OCI-LY3 (cell line): Measurements from ENCODE around the gene SMG1.
"Not testable (repeated sequence)": the region's sequence is repeated elsewhere in the genome, so short reads cannot be mapped to it uniquely, and the experiment has no call there.

Experiments used
- H2AFZ ChIP-seq: fragments of 200-600, 300-600 bp; shearing (Covaris generic); 2 replicates; pipeline ENCODE4 v1.6.0; 2014; ENCODE audit warnings: antibody characterized with exemption, low read depth, low read length
- H3K27ac ChIP-seq: fragments of 200-600, 300-600 bp; sonication (generic); 2 replicates; pipeline ENCODE4 v1.5.1; 2014; ENCODE audit warnings: mild to moderate bottlenecking, low read length, moderate library complexity, mixed read lengths
- H3K27me3 ChIP-seq: fragments of 200-600, 300-600 bp; sonication (generic); 2 replicates; pipeline ENCODE4 v1.6.1; 2014; ENCODE audit warnings: low read depth, low read length, mixed read lengths
- H3K36me3 ChIP-seq: fragments of 200-600, 300-600 bp; sonication (generic); replicated peaks from 2 replicates; pipeline ENCODE3; 2014; ENCODE audit warnings: low read depth, low read length, mixed read lengths
- H3K4me1 ChIP-seq: fragments of 300-600, 200-600 bp; sonication (generic); 2 replicates; pipeline ENCODE4 v1.6.1; 2014; ENCODE audit warnings: low read length, mixed read lengths
- H3K4me2 ChIP-seq: fragments of 200-600, 300-600 bp; sonication (generic); 2 replicates; pipeline ENCODE4 v1.6.1; 2014; ENCODE audit warnings: low read length, mixed read lengths
- H3K4me3 ChIP-seq: fragments of 300-600, 200-600 bp; sonication (generic); 2 replicates; pipeline ENCODE4 v1.5.1; 2014; ENCODE audit warnings: antibody characterized with exemption, mild to moderate bottlenecking, low read length, moderate library complexity
- H3K79me2 ChIP-seq: fragments of 300-600, 200-600 bp; shearing (Covaris generic); 2 replicates; pipeline ENCODE4 v1.6.1; 2014; ENCODE audit warnings: mild to moderate bottlenecking, low read length, mixed read lengths
- H3K9ac ChIP-seq: fragments of 300-600, 200-600 bp; shearing (Covaris generic); 2 replicates; pipeline ENCODE4 v1.6.0; 2014; ENCODE audit warnings: mild to moderate bottlenecking, low read length, moderate library complexity
- H3K9me3 ChIP-seq: fragments of 200-600, 300-600 bp; shearing (Covaris generic); 2 replicates; pipeline ENCODE4 v1.6.1; 2014; ENCODE audit warnings: low read length, mixed read lengths; ENCODE audit not compliant: insufficient read depth
- H4K20me1 ChIP-seq: fragments of 200-600, 300-600 bp; sonication (generic); 2 replicates; pipeline ENCODE4 v1.6.1; 2016; ENCODE audit warnings: low read length, mixed read lengths; ENCODE audit not compliant: insufficient read depth
- EZH2phosphoT487 ChIP-seq: fragments of 200-600 bp; shearing (Covaris generic); IDR thresholded peaks from 2 replicates; pipeline ENCODE4 v1.6.1; 2018; ENCODE audit warnings: antibody characterized with exemption, mixed run types, low read depth
- TF ChIP-seq, protein P1 (sequence below): fragments of 200-600, 300-600 bp; sonication (generic); IDR thresholded peaks from 2 replicates; pipeline ENCODE4 v1.5.1; 2014; ENCODE audit warnings: antibody characterized with exemption, low read length, low read depth

Gene SMG1

DNA sequence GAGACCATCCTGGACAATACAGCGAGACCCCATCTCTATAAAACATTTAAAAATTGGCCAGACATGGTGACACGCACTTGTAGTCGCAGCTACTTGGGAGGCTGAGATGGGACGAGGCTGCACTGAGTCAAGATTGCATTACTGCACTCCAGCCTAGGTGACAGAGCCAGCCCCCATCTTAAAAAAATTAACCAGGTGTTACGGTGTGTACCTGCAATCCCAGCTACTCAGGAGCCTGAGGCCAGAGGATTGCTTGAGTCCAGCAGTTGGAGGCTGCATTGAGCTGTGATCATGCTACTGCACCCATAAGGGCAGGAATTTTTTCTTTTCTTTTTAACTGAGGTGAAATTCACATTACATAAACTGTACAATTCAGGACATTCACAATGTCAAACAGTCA lies 40.6 kb upstream of the SMG1 start:
- Histone ChIP-seq H4K20me1 (no peaks in the 10 kb centered on the region), H3K27me3 (peaks cover 8% of the 10 kb centered on the region; the same call in 1 of the 2 replicates), H3K36me3 (no peaks in the 10 kb centered on the region), H2AFZ (no peak overlapping the region), H3K4me3 (no peak overlapping the region), H3K4me1 (peaks cover 5% of the 10 kb centered on the region; the same call in 1 of the 2 replicates), H3K79me2 (no peaks in the 10 kb centered on the region), H3K4me2 (no peak overlapping the region), H3K9ac (no peak overlapping the region), H3K9me3 (no peaks in the 10 kb centered on the region), H3K27ac (no peak overlapping the region)
- no peak for TF ChIP-seq EZH2phosphoT487
- TF ChIP-seq, protein P1, sequence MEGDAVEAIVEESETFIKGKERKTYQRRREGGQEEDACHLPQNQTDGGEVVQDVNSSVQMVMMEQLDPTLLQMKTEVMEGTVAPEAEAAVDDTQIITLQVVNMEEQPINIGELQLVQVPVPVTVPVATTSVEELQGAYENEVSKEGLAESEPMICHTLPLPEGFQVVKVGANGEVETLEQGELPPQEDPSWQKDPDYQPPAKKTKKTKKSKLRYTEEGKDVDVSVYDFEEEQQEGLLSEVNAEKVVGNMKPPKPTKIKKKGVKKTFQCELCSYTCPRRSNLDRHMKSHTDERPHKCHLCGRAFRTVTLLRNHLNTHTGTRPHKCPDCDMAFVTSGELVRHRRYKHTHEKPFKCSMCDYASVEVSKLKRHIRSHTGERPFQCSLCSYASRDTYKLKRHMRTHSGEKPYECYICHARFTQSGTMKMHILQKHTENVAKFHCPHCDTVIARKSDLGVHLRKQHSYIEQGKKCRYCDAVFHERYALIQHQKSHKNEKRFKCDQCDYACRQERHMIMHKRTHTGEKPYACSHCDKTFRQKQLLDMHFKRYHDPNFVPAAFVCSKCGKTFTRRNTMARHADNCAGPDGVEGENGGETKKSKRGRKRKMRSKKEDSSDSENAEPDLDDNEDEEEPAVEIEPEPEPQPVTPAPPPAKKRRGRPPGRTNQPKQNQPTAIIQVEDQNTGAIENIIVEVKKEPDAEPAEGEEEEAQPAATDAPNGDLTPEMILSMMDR = no peak

DNA sequence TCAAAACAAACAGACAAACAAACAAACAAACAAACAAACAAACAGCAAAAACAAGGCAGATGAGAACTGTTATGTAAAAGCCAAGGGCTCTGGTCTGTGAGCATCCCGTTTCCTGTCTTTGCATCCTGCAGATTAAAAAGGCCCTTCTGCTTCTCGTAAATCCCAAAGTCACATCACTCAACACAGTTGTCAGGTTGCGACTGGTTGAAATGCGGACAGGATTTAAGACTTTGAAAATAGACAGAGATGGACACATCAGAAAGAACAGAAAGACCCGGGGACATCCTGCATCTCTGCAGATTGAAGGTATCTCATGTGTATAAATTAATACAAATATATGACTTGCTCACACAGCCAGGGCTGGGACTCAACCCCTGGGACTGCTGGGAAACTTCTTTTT lies 39.3 kb upstream of the SMG1 start:
- H3K9me3 ChIP-seq = no peaks in the 10 kb centered on the region
- H3K27me3 ChIP-seq = 0 out of 2 replicates have a peak, but pooled peaks cover 3% of the 10 kb centered on the region
- H3K4me2 ChIP-seq = no peak overlapping the region
- no peak overlapping the region for H3K4me3 ChIP-seq
- H4K20me1 ChIP-seq = no peaks in the 10 kb centered on the region
- H3K79me2 ChIP-seq = no peaks in the 10 kb centered on the region
- H3K27ac ChIP-seq = no peak overlapping the region
- no peak overlapping the region for H2AFZ ChIP-seq
- no peak overlapping the region for H3K9ac ChIP-seq
- H3K4me1 ChIP-seq = peaks cover 5% of the 10 kb centered on the region; the same call in 1 of the 2 replicates
- no peaks in the 10 kb centered on the region for H3K36me3 ChIP-seq
- TF ChIP-seq, protein P1 = no peak
- TF ChIP-seq EZH2phosphoT487 = no peak

DNA sequence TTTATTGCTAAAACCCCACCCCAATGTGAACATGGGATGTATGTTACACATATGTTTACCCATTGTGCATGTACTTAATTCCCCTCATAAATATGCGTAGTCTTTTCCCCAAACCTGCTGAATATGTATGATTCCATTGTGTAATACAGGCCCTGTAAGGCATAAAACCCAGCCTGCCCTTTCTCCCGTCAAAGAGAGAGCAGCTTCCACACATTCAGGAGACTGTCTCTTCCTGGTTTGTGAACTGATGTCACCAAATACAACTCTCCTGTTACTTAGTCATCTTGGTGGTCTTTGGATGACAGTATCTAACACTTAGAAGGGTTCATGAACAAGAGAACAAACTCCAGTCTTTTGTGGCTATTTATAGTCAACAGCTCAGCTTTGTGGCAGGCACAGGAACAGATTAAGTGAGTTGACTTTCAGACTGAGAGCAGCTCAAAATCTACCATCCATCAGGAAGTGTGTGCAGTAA lies 32.9 kb upstream of the SMG1 start:
- Histone ChIP-seq H3K36me3 (no peaks in the 10 kb centered on the region), H3K9me3 (no peaks in the 10 kb centered on the region), H3K4me1 (peaks cover 4% of the 10 kb centered on the region; the same call in 1 of the 2 replicates), H3K27me3 (no peaks in the 10 kb centered on the region; the same call in 1 of the 2 replicates), H3K4me2 (no peak overlapping the region), H3K79me2 (no peaks in the 10 kb centered on the region), H3K4me3 (no peak overlapping the region), H4K20me1 (no peaks in the 10 kb centered on the region), H2AFZ (no peak overlapping the region), H3K9ac (no peak overlapping the region), H3K27ac (no peak overlapping the region)
- TF ChIP-seq, protein P1 = no peak
- TF ChIP-seq EZH2phosphoT487 = no peak

DNA sequence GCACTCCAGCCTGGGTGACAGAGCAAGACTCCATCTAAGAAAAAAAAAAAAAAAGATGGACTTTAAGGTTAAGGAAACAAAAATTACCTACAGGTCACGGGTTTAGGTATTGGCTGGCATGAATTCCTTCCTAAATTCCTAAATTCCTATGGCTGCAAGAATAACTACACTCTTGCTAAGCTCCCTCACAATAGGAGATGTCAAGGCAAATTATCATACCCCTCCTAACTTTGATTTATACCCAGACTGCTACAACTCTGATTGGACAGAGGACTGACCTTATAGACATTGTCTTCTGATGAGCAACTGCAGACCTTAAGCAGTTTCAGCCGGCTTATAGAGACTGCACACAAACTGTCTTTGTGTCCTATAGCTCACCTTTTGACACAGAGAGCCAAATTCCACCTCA lies 32.4 kb upstream of the SMG1 start:
- no peak for TF ChIP-seq EZH2phosphoT487
- TF ChIP-seq, protein P1 = no peak
- H3K79me2 ChIP-seq = no peaks in the 10 kb centered on the region
- H3K4me1 ChIP-seq = peaks cover 4% of the 10 kb centered on the region; the same call in 1 of the 2 replicates
- H4K20me1 ChIP-seq = no peaks in the 10 kb centered on the region
- no peaks in the 10 kb centered on the region for H3K9me3 ChIP-seq
- no peaks in the 10 kb centered on the region for H3K36me3 ChIP-seq
- no peak overlapping the region for H3K27ac ChIP-seq
- H3K9ac ChIP-seq = no peak overlapping the region
- H3K4me2 ChIP-seq = no peak overlapping the region
- H3K4me3 ChIP-seq = no peak overlapping the region
- no peaks in the 10 kb centered on the region; the same call in 1 of the 2 replicates for H3K27me3 ChIP-seq
- no peak overlapping the region for H2AFZ ChIP-seq

- not testable (repeated sequence) for H3K4me3 ChIP-seq, H3K36me3 ChIP-seq, H2AFZ ChIP-seq, H3K9me3 ChIP-seq, H3K4me1 ChIP-seq, H4K20me1 ChIP-seq, H3K27me3 ChIP-seq, H3K79me2 ChIP-seq, H3K9ac ChIP-seq, H3K27ac ChIP-seq
- H3K4me2 ChIP-seq = peak overlapping the region; percentile 37; the same call in 1 of the 2 replicates
Measured at GRCh38 chr16:18956658-18957241, 30.5 kb upstream of the SMG1 start.

DNA sequence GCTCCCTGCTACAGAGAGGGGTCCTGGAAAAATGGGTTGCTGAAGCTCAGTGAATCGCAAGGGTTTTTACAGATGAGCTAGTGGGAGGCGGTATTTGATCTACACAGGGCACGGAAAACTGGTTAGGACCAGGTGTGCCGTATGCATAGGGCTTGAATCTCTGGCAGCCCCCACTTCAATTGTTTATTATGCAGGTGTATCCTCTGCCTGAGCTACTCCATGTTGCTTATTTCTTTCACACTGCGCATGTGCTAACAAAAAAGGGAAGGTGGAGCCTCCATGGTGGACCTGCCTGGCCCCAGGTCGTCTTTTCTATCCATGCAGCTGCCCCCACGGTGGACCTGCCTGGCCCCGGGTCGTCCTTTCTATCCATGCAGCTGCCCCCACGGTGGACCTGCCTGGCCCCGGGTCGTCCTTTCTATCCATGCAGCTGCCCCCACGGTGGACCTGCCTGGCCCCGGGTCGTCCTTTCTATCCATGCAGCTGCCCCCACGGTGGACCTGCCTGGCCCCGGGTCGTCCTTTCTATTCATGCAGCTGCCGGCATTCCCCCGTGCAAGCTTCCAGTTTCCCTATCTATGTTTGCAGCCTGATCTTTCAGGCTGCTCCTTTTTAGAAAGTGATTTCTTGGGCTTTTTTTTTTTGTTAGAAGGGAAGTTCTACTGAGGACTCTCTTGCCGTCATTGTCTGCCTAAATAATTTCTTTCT lies 29.8 kb upstream of the SMG1 start:
- H3K36me3 ChIP-seq, H3K27me3 ChIP-seq, H3K4me3 ChIP-seq, H3K27ac ChIP-seq, H3K9ac ChIP-seq, H3K9me3 ChIP-seq, H3K79me2 ChIP-seq, H3K4me1 ChIP-seq, H4K20me1 ChIP-seq: not testable (repeated sequence)
- peak overlapping the region; percentile 37; the same call in 1 of the 2 replicates for H3K4me2 ChIP-seq
- H2AFZ ChIP-seq = peak overlapping the region; percentile 5; the same call in 1 of the 2 replicates
